HEK293 (cell line): ENCODE measurements around the gene IBSP.

Source experiments
- CTCF ChIA-PET: fragments of 350-600 bp; formaldehyde crosslinking; extraction: SDS; loops from one replicate; lab custom pipeline; 2021; ENCODE audit warnings: antibody characterized with exemption; lab: Yijun Ruan, JAX
- POLR2A ChIA-PET: fragments of 300-600 bp; formaldehyde crosslinking; extraction: SDS; loops from one replicate; lab custom pipeline; 2020; ENCODE audit warnings: antibody characterized with exemption, inconsistent platforms; lab: Yijun Ruan, JAX
- H3K27ac ChIP-seq: fragments of 200-500 bp; sonication (Bioruptor generic); 2 replicates; pipeline ENCODE4 v1.5.1; 2014; ENCODE audit warnings: low read depth, low read length, control low read depth, inconsistent platforms; ENCODE audit errors: extremely low read depth
- H3K36me3 ChIP-seq, 2 experiments: fragments of 200-500 bp in 1 of 2; sonication (Bioruptor generic) in 1 of 2; 1 replicate in 1 of 2; 2 replicates in 1 of 2; pipeline ENCODE4 v1.5.1; 2014 to 2017; ENCODE audit warnings: inconsistent platforms in 2 of 2, low read length in 2 of 2; ENCODE audit not compliant: control insufficient read depth in 2 of 2, insufficient read depth in 1 of 2
- H3K4me1 ChIP-seq: fragments of 200-500 bp; sonication (Bioruptor generic); 2 replicates; pipeline ENCODE4 v1.5.1; 2014; ENCODE audit warnings: mild to moderate bottlenecking, low read length, inconsistent platforms; ENCODE audit not compliant: control insufficient read depth, insufficient read depth
- H3K4me3 ChIP-seq: 2 replicates; pipeline ENCODE4 v1.5.1; 2011; ENCODE audit warnings: low read depth, mild to moderate bottlenecking, control low read depth, low read length, moderate library complexity
- H3K9me3 ChIP-seq: fragments of 200-500 bp; sonication (Bioruptor generic); 2 replicates; pipeline ENCODE4 v1.5.1; 2014; ENCODE audit warnings: low read depth, low read length, inconsistent platforms; ENCODE audit not compliant: control insufficient read depth, insufficient read depth
- GFI1B ChIP-seq: fragments of 450-650 bp; formaldehyde crosslinking; IDR thresholded peaks from 2 replicates; pipeline ENCODE4 v1.5.1; 2016; ENCODE audit warnings: missing biosample characterization, missing genetic modification characterization
- GLI4 ChIP-seq: fragments of 450-650 bp; formaldehyde crosslinking; IDR thresholded peaks from 2 replicates; pipeline ENCODE4 v1.5.1; 2016; ENCODE audit warnings: missing biosample characterization, missing genetic modification characterization
- GLIS1 ChIP-seq: fragments of 450-650 bp; formaldehyde crosslinking; IDR thresholded peaks from 2 replicates; pipeline ENCODE4 v1.5.1; 2016; ENCODE audit warnings: missing biosample characterization, missing genetic modification characterization
- GLIS2 ChIP-seq: fragments of 450-650 bp; formaldehyde crosslinking; IDR thresholded peaks from 2 replicates; pipeline ENCODE4 v1.5.1; 2016; ENCODE audit warnings: missing biosample characterization, missing genetic modification characterization
- HOXA7 ChIP-seq: sonication (generic); formaldehyde crosslinking; IDR thresholded peaks from 2 replicates; pipeline ENCODE4 v1.8.1; 2022; ENCODE audit warnings: missing genetic modification reagents, borderline replicate concordance
- HOXD13 ChIP-seq: sonication (generic); formaldehyde crosslinking; IDR thresholded peaks from 2 replicates; pipeline ENCODE4 v1.8.0; 2022; ENCODE audit warnings: missing genetic modification reagents, borderline replicate concordance
- IKZF3 ChIP-seq: fragments of 450-650 bp; IDR thresholded peaks from 2 replicates; pipeline ENCODE4 v1.5.0; 2018; ENCODE audit warnings: missing biosample characterization, mild to moderate bottlenecking, missing genetic modification characterization, moderate library complexity
- RBAK ChIP-seq: fragments of 450-650 bp; formaldehyde crosslinking; IDR thresholded peaks from 2 replicates; pipeline ENCODE4 v1.5.1; 2016; ENCODE audit warnings: missing biosample characterization, missing genetic modification characterization
- TCF7L2 ChIP-seq: IDR thresholded peaks from 2 replicates; pipeline ENCODE4 v1.6.1; 2011; ENCODE audit warnings: low read depth, mild to moderate bottlenecking, inconsistent platforms, low read length, moderate library complexity, borderline replicate concordance
- WT1 ChIP-seq: fragments of 450-650 bp; formaldehyde crosslinking; IDR thresholded peaks from 2 replicates; pipeline ENCODE4 v1.5.1; 2016; ENCODE audit warnings: missing biosample characterization, missing genetic modification characterization
- ZBTB20 ChIP-seq: fragments of 450-650 bp; formaldehyde crosslinking; IDR thresholded peaks from 2 replicates; pipeline ENCODE4 v1.5.1; 2016; ENCODE audit warnings: missing biosample characterization, missing genetic modification characterization
- ZBTB21 ChIP-seq: fragments of 450-650 bp; formaldehyde crosslinking; IDR thresholded peaks from 2 replicates; pipeline ENCODE4 v1.5.1; 2017; ENCODE audit warnings: missing biosample characterization, missing genetic modification characterization
- ZNF114 ChIP-seq: fragments of 450-650 bp; formaldehyde crosslinking; IDR thresholded peaks from 2 replicates; pipeline ENCODE4 v1.5.0; 2017; ENCODE audit warnings: missing biosample characterization, missing genetic modification characterization
- ZNF169 ChIP-seq: fragments of 450-650 bp; formaldehyde crosslinking; IDR thresholded peaks from 2 replicates; pipeline ENCODE4 v1.5.1; 2016; ENCODE audit warnings: missing biosample characterization, missing genetic modification characterization
- ZNF174 ChIP-seq: fragments of 450-650 bp; formaldehyde crosslinking; IDR thresholded peaks from 2 replicates; pipeline ENCODE4 v1.5.0; 2017; ENCODE audit warnings: missing biosample characterization, mild to moderate bottlenecking, missing genetic modification characterization
- ZNF221 ChIP-seq: fragments of 450-650 bp; formaldehyde crosslinking; IDR thresholded peaks from 2 replicates; pipeline ENCODE4 v1.5.1; 2017; ENCODE audit warnings: missing biosample characterization, missing genetic modification characterization, borderline replicate concordance
- ZNF280C ChIP-seq: fragments of 450-650 bp; formaldehyde crosslinking; IDR thresholded peaks from 2 replicates; pipeline ENCODE4 v1.5.1; 2016; ENCODE audit warnings: missing biosample characterization, missing genetic modification characterization
- ZNF292 ChIP-seq: fragments of 450-650 bp; formaldehyde crosslinking; IDR thresholded peaks from 2 replicates; pipeline ENCODE4 v1.5.1; 2016; ENCODE audit warnings: low read depth, missing biosample characterization, missing genetic modification characterization, borderline replicate concordance
- ZNF426 ChIP-seq: fragments of 450-650 bp; formaldehyde crosslinking; IDR thresholded peaks from 2 replicates; pipeline ENCODE4 v1.5.1; 2017; ENCODE audit warnings: missing biosample characterization, missing genetic modification characterization, mild to moderate bottlenecking, inconsistent platforms, moderate library complexity
- ZNF433 ChIP-seq: fragments of 450-650 bp; formaldehyde crosslinking; IDR thresholded peaks from 2 replicates; pipeline ENCODE4 v1.5.1; 2016; ENCODE audit warnings: missing biosample characterization, missing genetic modification characterization, low read depth
- ZNF473 ChIP-seq: fragments of 450-650 bp; formaldehyde crosslinking; IDR thresholded peaks from 2 replicates; pipeline ENCODE4 v1.5.1; 2017; ENCODE audit warnings: missing biosample characterization, missing genetic modification characterization
- ZNF555 ChIP-seq: fragments of 450-650 bp; formaldehyde crosslinking; conservative IDR thresholded peaks from 2 replicates; pipeline ENCODE4 v1.5.1; 2017; ENCODE audit warnings: missing biosample characterization, mild to moderate bottlenecking, missing genetic modification characterization, inconsistent platforms
- ZNF610 ChIP-seq: fragments of 450-650 bp; formaldehyde crosslinking; IDR thresholded peaks from 2 replicates; pipeline ENCODE4 v1.5.1; 2016; ENCODE audit warnings: missing biosample characterization, missing genetic modification characterization, borderline replicate concordance
- ZNF645 ChIP-seq: fragments of 450-650 bp; formaldehyde crosslinking; IDR thresholded peaks from 2 replicates; pipeline ENCODE4; 2016; ENCODE audit warnings: missing biosample characterization, missing genetic modification characterization
- ZNF664 ChIP-seq: fragments of 450-650 bp; formaldehyde crosslinking; IDR thresholded peaks from 2 replicates; pipeline ENCODE4 v1.5.1; 2016; ENCODE audit warnings: missing biosample characterization, missing genetic modification characterization
- ZNF670 ChIP-seq: fragments of 450-650 bp; formaldehyde crosslinking; IDR thresholded peaks from 2 replicates; pipeline ENCODE4 v1.5.1; 2016; ENCODE audit warnings: missing biosample characterization, missing genetic modification characterization, low read depth
- ZNF704 ChIP-seq: fragments of 450-650 bp; formaldehyde crosslinking; IDR thresholded peaks from 2 replicates; pipeline ENCODE4 v1.5.1; 2016; ENCODE audit warnings: missing biosample characterization, missing genetic modification characterization
- ZNF792 ChIP-seq: fragments of 450-650 bp; formaldehyde crosslinking; IDR thresholded peaks from 2 replicates; pipeline ENCODE4 v1.5.1; 2016; ENCODE audit warnings: missing biosample characterization, missing genetic modification characterization
- ZSCAN30 ChIP-seq: fragments of 450-650 bp; IDR thresholded peaks from 2 replicates; pipeline ENCODE4 v1.5.1; 2018; ENCODE audit warnings: missing biosample characterization, mild to moderate bottlenecking, missing genetic modification characterization, moderate library complexity

The IBSP gene

GRCh38 chr4:87762311-87762710 is 37.0 kb upstream of the IBSP start:
- TF ChIP-seq ZNF610 (tag by site-specific recombination): no peak
- TF ChIP-seq ZNF292 (tag by site-specific recombination): no peak
- no peak for TF ChIP-seq GLI4
- TF ChIP-seq ZNF433 (tag by site-specific recombination): no peak
- TF ChIP-seq ZNF792 (tag by site-specific recombination): no peak
- TF ChIP-seq HOXD13: no peak
- no peak for TF ChIP-seq ZNF704
- no peak for TF ChIP-seq GLIS2 (tag by site-specific recombination)
- TF ChIP-seq ZBTB20 (tag by site-specific recombination): no peak
- TF ChIP-seq GLIS1: no peak
- TF ChIP-seq ZBTB21 (tag by site-specific recombination): no peak
- no peak for TF ChIP-seq GFI1B (tag by site-specific recombination)
- no peak for TF ChIP-seq ZSCAN30
- TF ChIP-seq ZNF670 (tag by site-specific recombination): no peak
- no peak for TF ChIP-seq IKZF3 (tag by site-specific recombination)
- no peak for TF ChIP-seq ZNF426
- Histone ChIP-seq H3K36me3 (no peaks in the 10 kb centered on the region), H3K4me1 (no peaks in the 10 kb centered on the region), H3K4me3 (no peak overlapping the region), H3K27ac (no peak overlapping the region), H3K9me3 (no peaks in the 10 kb centered on the region)
- ChIA-PET CTCF (interaction anchor here (1.2 kb wide), 1 partner anchor 87 kb away, joined by 4 read pairs; no protein-coding TSS in a partner anchor), POLR2A (no interaction called here)

- no peaks in the 10 kb centered on the region for H3K4me1 ChIP-seq
- POLR2A ChIA-PET: no interaction called here
- no peaks in the 10 kb centered on the region for H3K36me3 ChIP-seq
- CTCF ChIA-PET: no interaction called here
- H3K4me3 ChIP-seq: no peak overlapping the region
- H3K9me3 ChIP-seq: no peaks in the 10 kb centered on the region
- H3K27ac ChIP-seq: no peak overlapping the region
- TF ChIP-seq HOXA7 (CRISPR knock-in tag): no peak
- no peak for TF ChIP-seq ZNF221
- no peak for TF ChIP-seq ZNF169
- TF ChIP-seq ZNF473: no peak
- no peak for TF ChIP-seq ZNF645 (tag by site-specific recombination)
- no peak for TF ChIP-seq ZNF555 (tag by site-specific recombination)
- no peak for TF ChIP-seq ZNF280C (tag by site-specific recombination)
- TF ChIP-seq ZNF664 (tag by site-specific recombination): no peak
- no peak for TF ChIP-seq WT1 (tag by site-specific recombination)
- TF ChIP-seq ZNF174 (tag by site-specific recombination): no peak
- no peak for TF ChIP-seq TCF7L2
- no peak for TF ChIP-seq ZNF114 (tag by site-specific recombination)
- no peak for TF ChIP-seq RBAK (tag by site-specific recombination)
Observed at GRCh38 chr4:87781569-87781968, 17.8 kb upstream of the IBSP start.
